PC-3 (cell line): ENCODE data around the gene AGAP6. TPM values are rescaled to one million over a fixed set of nuclear protein-coding genes. Genes with fewer than 3 reads are reported as not detected.
"Not testable (repeated sequence)": the region's sequence is repeated elsewhere in the genome, so short reads cannot be mapped to it uniquely, and the experiment has no call there.

Source experiments
- ATAC-seq: fragments of 200-7000 bp; cut with Tn5 transposase; 2 replicates; pipeline ENCODE4 v1.9.1; 2020; ENCODE audit warnings: mild to moderate bottlenecking, moderate library complexity
- BruUV-seq: library from RNA; stranded (reverse); fragments of 400-500 nt; replicated peaks from 2 replicates; lab custom pipeline; 2021; lab: Mats Ljungman, UMichigan
- CTCF ChIA-PET: fragments of 300-600 bp; sonication (Branson Sonifier 250); formaldehyde crosslinking; loops from one replicate; lab custom pipeline; 2022; ENCODE audit warnings: antibody characterized with exemption; lab: Charles Lee
- POLR2A ChIA-PET: fragments of 300-600 bp; sonication (Branson Sonifier 250); formaldehyde crosslinking; loops from one replicate; lab custom pipeline; 2022; ENCODE audit warnings: antibody characterized with exemption; ENCODE audit not compliant: unreplicated experiment; lab: Charles Lee
- DNase-seq: peaks from one replicate; pipeline ENCODE4 v3.0.0-alpha.2; 2015
- H2AFZ ChIP-seq: fragments of 300-600 bp; sonication (generic); 2 replicates; pipeline ENCODE4 v1.6.0; 2016; ENCODE audit warnings: antibody characterized with exemption, low read length
- H3F3A ChIP-seq: fragments of 300-600 bp; sonication (generic); one replicate; pipeline ENCODE4 v1.6.0; 2017; ENCODE audit warnings: antibody characterized with exemption, low read length, control low read depth, mild to moderate bottlenecking; ENCODE audit not compliant: unreplicated experiment
- H3K27ac ChIP-seq: fragments of 300-600 bp; sonication (generic); 2 replicates; pipeline ENCODE4 v1.5.1; 2016; ENCODE audit warnings: mild to moderate bottlenecking, low read length
- H3K27me3 ChIP-seq: fragments of 300-600 bp; sonication (generic); 2 replicates; pipeline ENCODE4 v1.6.1; 2016; ENCODE audit warnings: low read length, mixed read lengths
- H3K36me3 ChIP-seq: fragments of 300-600 bp; sonication (generic); 2 replicates; pipeline ENCODE4 v1.6.1; 2016; ENCODE audit warnings: low read depth, mixed run types, low read length, mixed read lengths
- H3K4me1 ChIP-seq: fragments of 300-600 bp; sonication (generic); 2 replicates; pipeline ENCODE4 v1.5.1; 2016; ENCODE audit warnings: low read length; ENCODE audit not compliant: insufficient read depth
- H3K4me2 ChIP-seq: fragments of 300-600 bp; sonication (generic); 2 replicates; pipeline ENCODE4 v1.6.0; 2016; ENCODE audit warnings: low read length
- H3K4me3 ChIP-seq: fragments of 300-600 bp; sonication (generic); 2 replicates; pipeline ENCODE4 v1.5.1; 2016; ENCODE audit warnings: mild to moderate bottlenecking, low read length, mixed read lengths
- H3K79me2 ChIP-seq: fragments of 300-600 bp; sonication (generic); 2 replicates; pipeline ENCODE4 v1.6.1; 2017; ENCODE audit warnings: low read length, mixed read lengths
- H3K9ac ChIP-seq: fragments of 300-600 bp; sonication (generic); 2 replicates; pipeline ENCODE4 v1.6.0; 2016; ENCODE audit warnings: mild to moderate bottlenecking, low read length
- H3K9me2 ChIP-seq: fragments of 300-600 bp; sonication (generic); replicated peaks from 2 replicates; pipeline ENCODE4 v1.6.1; 2016; ENCODE audit warnings: mixed run types, low read length, mixed read lengths
- H3K9me3 ChIP-seq: fragments of 300-600 bp; sonication (generic); 2 replicates; pipeline ENCODE4 v1.6.1; 2016; ENCODE audit warnings: low read length, mixed read lengths
- H4K20me1 ChIP-seq: fragments of 300-600 bp; sonication (generic); 2 replicates; pipeline ENCODE4 v1.6.1; 2016; ENCODE audit warnings: low read length, mixed read lengths
- intact Hi-C: fragments of 100-400 bp; cut with micrococcal nuclease; formaldehyde crosslinking; loops from 2 replicates; pipeline ENCODE4 v1.9.0; 2023
- total RNA-seq: library from RNA; depleted of rRNA; stranded (reverse); fragments of >200 nt; gene quantifications from 2 replicates; pipeline ENCODE4 v1.2.3, GENCODE V29; 2014; rRNA removed

Gene AGAP6
- total RNA-seq, 1 experiment from 2014 or later: 38.5 TPM

DNA sequence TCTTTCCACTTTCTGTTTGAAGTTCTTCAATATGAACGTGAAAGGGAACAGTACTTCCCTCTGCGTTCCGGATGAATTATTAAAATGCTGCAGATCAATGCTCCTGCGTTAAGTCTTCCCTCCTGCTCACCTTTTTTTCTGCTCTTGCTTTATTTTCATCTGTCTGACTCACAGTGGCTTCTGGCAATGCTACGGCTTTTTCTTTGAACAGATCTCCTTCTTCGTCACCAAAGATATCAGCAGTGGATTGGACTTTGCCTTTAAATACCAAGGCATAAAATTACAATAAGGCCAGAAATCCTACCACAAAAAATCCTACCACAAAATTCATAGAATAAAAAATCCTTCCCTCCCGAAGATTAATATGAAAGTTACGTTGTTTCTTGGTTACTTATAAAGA, 68.4 kb downstream of the AGAP6 start:
- H3K9me2 ChIP-seq, H4K20me1 ChIP-seq, H3K4me1 ChIP-seq, H3K27me3 ChIP-seq, CTCF ChIA-PET, H3K9me3 ChIP-seq, H3K9ac ChIP-seq, H3K4me3 ChIP-seq, H2AFZ ChIP-seq, BruUV-seq, H3K79me2 ChIP-seq, DNase-seq, ATAC-seq, H3F3A ChIP-seq, POLR2A ChIA-PET, H3K27ac ChIP-seq, H3K4me2 ChIP-seq, H3K36me3 ChIP-seq: not testable (repeated sequence)
- intact Hi-C loops: loop anchor here (10.0 kb wide), 1 partner anchor 462 kb away; no protein-coding TSS in a partner anchor

DNA sequence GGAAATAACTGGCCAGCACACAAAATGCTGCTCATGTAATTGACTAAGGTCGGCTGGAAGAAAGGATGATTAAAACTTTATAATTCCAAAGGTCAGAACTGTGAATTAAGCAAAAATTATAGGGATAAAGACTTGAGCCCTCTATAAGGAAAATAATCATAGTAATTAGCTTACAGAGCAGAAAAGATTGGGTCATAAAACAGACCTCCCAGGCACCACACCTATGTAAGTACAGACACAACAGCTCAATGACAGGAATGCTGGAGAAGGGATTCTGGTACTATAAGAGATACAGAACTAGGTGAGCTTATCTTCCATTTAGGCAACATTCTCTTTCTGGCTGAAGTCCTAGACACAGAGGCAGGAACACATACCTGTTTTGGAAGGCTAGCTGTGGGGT, 70.5 kb downstream of the AGAP6 start:
- H3K9me3 ChIP-seq, CTCF ChIA-PET, H2AFZ ChIP-seq, BruUV-seq, H3K36me3 ChIP-seq, H3K4me1 ChIP-seq, H3K9me2 ChIP-seq, POLR2A ChIA-PET, DNase-seq, H3K27ac ChIP-seq, H3K79me2 ChIP-seq, H3K9ac ChIP-seq, H3K4me3 ChIP-seq, H3K27me3 ChIP-seq, H3F3A ChIP-seq, ATAC-seq, H3K4me2 ChIP-seq, H4K20me1 ChIP-seq: not testable (repeated sequence)
- intact Hi-C loops: loop anchor here (10.0 kb wide), 1 partner anchor 464 kb away; no protein-coding TSS in a partner anchor

DNA sequence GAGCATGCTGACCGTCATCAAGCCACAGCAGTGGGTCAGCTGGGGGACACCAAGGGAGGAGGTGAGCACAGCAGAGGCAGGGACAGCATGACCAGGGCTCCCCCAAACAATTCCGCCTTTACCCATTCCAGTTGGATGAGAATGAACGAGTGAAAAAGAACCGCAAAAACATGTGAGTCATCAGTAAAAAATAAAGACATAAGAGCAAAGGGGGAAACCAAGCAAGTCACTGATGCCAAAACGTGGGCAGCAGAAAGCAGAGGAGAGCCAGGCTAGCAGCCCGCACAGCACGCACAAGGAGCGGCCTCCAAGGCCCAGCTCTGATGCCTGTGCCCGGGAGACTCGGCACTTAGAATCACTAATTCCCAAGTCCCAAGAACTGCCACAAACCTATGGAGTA, 71.7 kb downstream of the AGAP6 start:
- H3K4me1 ChIP-seq, H3K4me3 ChIP-seq, H4K20me1 ChIP-seq, H3K9me2 ChIP-seq, POLR2A ChIA-PET, H3F3A ChIP-seq, H3K4me2 ChIP-seq, H3K27ac ChIP-seq, ATAC-seq, H3K9ac ChIP-seq, H2AFZ ChIP-seq, H3K9me3 ChIP-seq, H3K79me2 ChIP-seq, BruUV-seq, H3K27me3 ChIP-seq, H3K36me3 ChIP-seq: not testable (repeated sequence)
- DNase-seq: peak; percentile 35
- intact Hi-C loops: loop anchor here (10.0 kb wide), 1 partner anchor 465 kb away; no protein-coding TSS in a partner anchor
- CTCF ChIA-PET: interaction anchor here (0.7 kb wide), 1 partner anchor 942 kb away, joined by 3 read pairs; no protein-coding TSS in a partner anchor

Other genes with a start within 250 kb of the AGAP6 start
- gene OGDHL, start 226.1 kb upstream of the AGAP6 start, total RNA-seq: 2.0 and 2.6 TPM in 2 replicates
- 85.4 and 89.7 TPM in 2 replicates for gene PARG, start 46.4 kb upstream of the AGAP6 start, total RNA-seq
- 48.6 and 53.4 TPM in 2 replicates for gene TIMM23B, start 46.4 kb upstream of the AGAP6 start, total RNA-seq
- 57.9 and 67.6 TPM in 2 replicates for gene WASHC2A, start 79.5 kb downstream of the AGAP6 start, total RNA-seq